Nephron (organoid): ENCODE data around the gene RAB44.

Source experiments
- H3K27ac Mint-ChIP-seq, 3 experiments: 2 replicates each; pipeline ENCODE4 v1.8.0; 2020; ENCODE audit warnings: mixed read lengths in 3 of 3, mild to moderate bottlenecking in 2 of 3, moderate library complexity in 1 of 3
- H3K27me3 Mint-ChIP-seq: 2 replicates; pipeline ENCODE4 v1.8.0; 2021; ENCODE audit warnings: low read depth, mild to moderate bottlenecking, moderate library complexity, mixed read lengths
- H3K36me3 Mint-ChIP-seq: 2 replicates; pipeline ENCODE4 v1.8.0; 2020; ENCODE audit warnings: low read depth, mixed read lengths
- H3K4me1 Mint-ChIP-seq: 2 replicates; pipeline ENCODE4 v1.8.0; 2020; ENCODE audit warnings: mixed read lengths
- H3K4me3 Mint-ChIP-seq, 3 experiments: 2 replicates each; pipeline ENCODE4 v1.8.0; 2020; ENCODE audit warnings: mild to moderate bottlenecking in 3 of 3, mixed read lengths in 3 of 3, moderate library complexity in 2 of 3
- H3K9me3 Mint-ChIP-seq: 2 replicates; pipeline ENCODE4 v1.8.0; 2020; ENCODE audit warnings: mixed read lengths
- TF ChIP-seq, protein P1 (sequence below), 3 experiments: fragments of 200-600 bp; sonication (generic); IDR thresholded peaks; one replicate each; pipeline ENCODE4 v1.5.0; 2021; ENCODE audit warnings: antibody characterized with exemption in 3 of 3; ENCODE audit not compliant: unreplicated experiment in 3 of 3

RAB44 gene

DNA sequence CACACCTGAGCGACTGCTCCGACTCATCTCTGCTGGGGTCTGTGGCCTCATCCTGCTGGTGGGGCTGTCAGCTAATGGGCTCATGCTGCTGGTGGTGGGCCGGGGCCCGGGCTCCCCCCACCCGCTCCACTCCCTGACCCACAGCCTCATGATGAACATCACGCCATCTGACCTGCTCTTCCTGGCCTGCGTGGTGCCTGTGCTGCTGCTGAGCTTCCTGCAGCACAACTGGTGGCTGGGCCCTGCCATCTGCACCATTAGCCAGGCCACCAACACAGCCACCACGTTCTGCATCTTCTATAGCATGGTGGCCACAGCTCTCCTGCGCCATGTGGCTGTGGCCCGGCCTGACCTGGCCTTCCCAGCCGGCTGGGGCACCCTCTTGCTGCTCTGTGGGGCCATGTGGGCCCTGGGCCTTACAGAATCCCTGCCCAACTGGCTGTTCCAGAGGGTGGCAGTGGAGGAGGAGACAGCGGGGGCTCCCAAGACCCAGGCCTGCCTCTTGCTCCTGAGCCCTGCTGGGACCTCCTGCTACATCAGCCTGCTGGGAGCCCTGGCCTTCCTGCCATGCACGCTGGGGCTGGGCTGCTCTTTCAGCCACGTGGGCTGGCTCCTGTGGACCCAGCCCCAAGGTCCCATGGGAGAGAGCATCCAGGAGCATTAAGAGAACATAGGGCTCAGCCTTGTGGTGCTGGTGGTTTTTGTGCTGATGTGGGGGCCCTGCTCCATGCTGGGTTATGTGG, 39.6 kb downstream of the RAB44 start:
- no peaks in the 10 kb centered on the region for H3K9me3 Mint-ChIP-seq
- no peak overlapping the region for H3K4me3 Mint-ChIP-seq
- no peaks in the 10 kb centered on the region for H3K27me3 Mint-ChIP-seq
- TF ChIP-seq, protein P1, sequence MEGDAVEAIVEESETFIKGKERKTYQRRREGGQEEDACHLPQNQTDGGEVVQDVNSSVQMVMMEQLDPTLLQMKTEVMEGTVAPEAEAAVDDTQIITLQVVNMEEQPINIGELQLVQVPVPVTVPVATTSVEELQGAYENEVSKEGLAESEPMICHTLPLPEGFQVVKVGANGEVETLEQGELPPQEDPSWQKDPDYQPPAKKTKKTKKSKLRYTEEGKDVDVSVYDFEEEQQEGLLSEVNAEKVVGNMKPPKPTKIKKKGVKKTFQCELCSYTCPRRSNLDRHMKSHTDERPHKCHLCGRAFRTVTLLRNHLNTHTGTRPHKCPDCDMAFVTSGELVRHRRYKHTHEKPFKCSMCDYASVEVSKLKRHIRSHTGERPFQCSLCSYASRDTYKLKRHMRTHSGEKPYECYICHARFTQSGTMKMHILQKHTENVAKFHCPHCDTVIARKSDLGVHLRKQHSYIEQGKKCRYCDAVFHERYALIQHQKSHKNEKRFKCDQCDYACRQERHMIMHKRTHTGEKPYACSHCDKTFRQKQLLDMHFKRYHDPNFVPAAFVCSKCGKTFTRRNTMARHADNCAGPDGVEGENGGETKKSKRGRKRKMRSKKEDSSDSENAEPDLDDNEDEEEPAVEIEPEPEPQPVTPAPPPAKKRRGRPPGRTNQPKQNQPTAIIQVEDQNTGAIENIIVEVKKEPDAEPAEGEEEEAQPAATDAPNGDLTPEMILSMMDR (IDR thresholded peaks at IDR 0.05; ENCODE audit: unreplicated experiment in 3 of 3), result no peak
- no peak overlapping the region for H3K27ac Mint-ChIP-seq
- peaks cover 7% of the 10 kb centered on the region for H3K4me1 Mint-ChIP-seq
- no peaks in the 10 kb centered on the region for H3K36me3 Mint-ChIP-seq

DNA sequence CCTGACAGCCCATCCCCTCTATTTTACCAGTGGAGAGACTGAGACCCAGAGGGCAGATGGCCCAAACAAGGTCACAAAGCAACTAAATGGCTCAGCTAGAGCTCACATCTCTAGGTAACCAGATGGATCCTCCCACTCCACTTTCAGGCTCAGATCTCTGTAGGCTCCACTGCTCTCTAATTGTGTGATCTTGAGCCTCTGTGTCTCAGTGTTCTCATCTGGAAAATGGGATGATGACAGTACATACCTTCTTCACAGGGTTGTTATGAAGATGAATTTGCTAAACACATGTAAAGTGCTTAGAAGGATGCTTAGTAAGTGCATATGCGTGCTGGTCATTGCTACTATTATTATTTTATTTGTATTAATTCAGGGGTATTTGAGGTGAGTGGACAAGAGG, 40.5 kb downstream of the RAB44 start:
- H3K9me3 Mint-ChIP-seq, result no peaks in the 10 kb centered on the region
- peaks cover 3% of the 10 kb centered on the region for H3K27me3 Mint-ChIP-seq
- H3K4me3 Mint-ChIP-seq, result no peak overlapping the region
- no peak overlapping the region for H3K27ac Mint-ChIP-seq
- TF ChIP-seq, protein P1 (IDR thresholded peaks at IDR 0.05; ENCODE audit: unreplicated experiment in 3 of 3), result no peak
- peaks cover 7% of the 10 kb centered on the region for H3K4me1 Mint-ChIP-seq
- no peaks in the 10 kb centered on the region for H3K36me3 Mint-ChIP-seq

DNA sequence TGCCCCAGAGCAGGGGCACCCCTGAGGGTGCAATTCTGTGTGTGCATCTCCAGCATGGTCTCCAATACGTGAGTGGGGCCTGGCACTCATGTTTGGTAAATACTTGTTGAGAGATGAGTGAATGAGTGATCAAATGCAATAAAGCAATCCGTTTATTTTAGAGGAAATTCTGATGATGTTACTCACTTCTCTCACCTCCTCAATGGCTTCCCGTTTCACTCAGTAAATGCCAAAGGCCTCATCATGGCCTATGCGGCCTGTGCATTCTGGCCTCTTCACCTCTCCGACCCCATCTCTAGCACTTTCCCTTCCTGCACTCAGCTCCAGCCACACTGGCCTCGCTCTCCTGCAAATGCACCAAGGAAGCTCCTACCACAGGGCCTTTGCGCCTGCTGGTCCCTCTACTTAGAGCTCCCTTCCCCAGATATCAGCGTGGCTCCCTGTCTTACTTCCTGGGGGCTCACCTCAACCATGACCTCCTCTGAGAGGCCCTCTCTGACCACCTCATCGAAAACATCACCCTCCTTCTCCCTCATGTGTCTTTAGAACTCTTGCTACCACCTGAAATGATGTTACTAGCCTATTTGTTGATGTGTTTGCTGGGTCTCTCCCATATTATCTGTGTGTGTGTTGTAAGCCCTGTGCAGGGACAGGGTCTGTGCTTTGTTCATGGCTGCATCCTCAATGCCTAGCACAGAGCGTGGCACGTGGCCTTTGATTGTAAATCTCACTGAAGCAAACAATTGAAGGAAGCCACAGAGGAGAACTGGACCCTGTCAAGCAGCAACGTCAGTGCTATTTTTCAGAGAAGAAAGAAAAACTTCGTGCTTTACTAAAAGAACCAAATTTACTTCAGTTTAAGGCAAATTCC, 42.6 kb downstream of the RAB44 start:
- Mint-ChIP-seq H3K27me3 (peaks cover 3% of the 10 kb centered on the region), H3K9me3 (no peaks in the 10 kb centered on the region), H3K36me3 (no peaks in the 10 kb centered on the region), H3K4me3 (no peak overlapping the region), H3K27ac (peak overlapping the region in 1 of 3 experiments; percentile 18), H3K4me1 (peaks cover 2% of the 10 kb centered on the region)
- TF ChIP-seq, protein P1 (IDR thresholded peaks at IDR 0.05; ENCODE audit: unreplicated experiment in 3 of 3), result no peak

DNA sequence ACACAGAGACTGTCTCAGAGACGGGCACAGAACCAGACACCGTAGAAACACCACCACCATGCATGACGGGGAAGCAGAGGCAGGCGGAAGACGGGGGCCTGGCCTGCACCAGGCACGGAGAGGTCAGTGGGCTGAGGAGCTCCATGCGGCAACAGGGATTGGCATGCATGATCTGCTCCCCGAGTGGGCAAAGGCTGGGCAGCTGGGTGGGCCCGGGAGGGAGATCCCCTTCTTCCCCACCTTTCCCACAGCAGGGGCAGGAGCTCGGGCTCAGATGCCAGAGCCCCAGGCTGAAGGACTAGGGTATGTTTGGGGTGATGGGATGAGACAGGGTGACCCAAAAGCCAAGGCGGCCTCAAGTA, 43.2 kb downstream of the RAB44 start:
- Mint-ChIP-seq H3K36me3 (no peaks in the 10 kb centered on the region), H3K4me3 (no peak overlapping the region), H3K27me3 (peaks cover 3% of the 10 kb centered on the region), H3K9me3 (no peaks in the 10 kb centered on the region), H3K4me1 (no peaks in the 10 kb centered on the region), H3K27ac (no peak overlapping the region)
- TF ChIP-seq, protein P1 (IDR thresholded peaks at IDR 0.05; ENCODE audit: unreplicated experiment in 3 of 3), result no peak

DNA sequence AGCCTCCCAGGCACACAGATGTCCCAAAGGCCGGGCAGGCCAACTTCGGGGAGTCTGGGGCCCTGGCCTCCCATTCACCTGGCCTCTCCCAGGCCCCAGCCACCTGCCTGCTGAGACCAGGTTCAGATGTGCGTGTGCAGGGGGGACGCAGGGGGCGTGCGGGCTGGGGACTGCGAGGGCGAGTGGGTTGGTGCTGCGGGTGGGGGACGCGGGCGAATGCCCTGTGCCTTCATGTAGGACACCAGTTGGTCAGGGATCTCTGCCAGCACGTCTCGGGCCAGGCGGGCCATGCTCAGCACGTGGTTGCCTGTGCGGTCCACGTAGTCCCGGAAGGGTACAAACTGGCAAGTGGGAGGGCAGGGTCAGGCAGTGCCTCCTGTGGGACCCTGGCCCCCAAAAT, 44.5 kb downstream of the RAB44 start:
- Mint-ChIP-seq H3K27ac (no peak overlapping the region), H3K4me1 (no peaks in the 10 kb centered on the region), H3K27me3 (peaks cover 3% of the 10 kb centered on the region), H3K9me3 (no peaks in the 10 kb centered on the region), H3K4me3 (no peak overlapping the region), H3K36me3 (no peaks in the 10 kb centered on the region)
- TF ChIP-seq, protein P1 (IDR thresholded peaks at IDR 0.05; ENCODE audit: unreplicated experiment in 3 of 3), result no peak
